ENCODE data around the gene NOC3L.
"Not testable (repeated sequence)": the region's sequence is repeated elsewhere in the genome, so short reads cannot be mapped to it uniquely, and the experiment has no call there.

NOC3L gene

GRCh38 chr10:94364482-94364881 is 1.7 kb upstream of the NOC3L start:
- in situ Hi-C loops (cut with MboI; ENCODE audit: low sequenced_read_pairs), result no loop called here

GRCh38 chr10:94363251-94363565 is 469 bp upstream of the NOC3L start:
- in situ Hi-C loops (cut with MboI; ENCODE audit: low sequenced_read_pairs), result no loop called here

GRCh38 chr10:94361171-94361794 is 1.5 kb downstream of the NOC3L start:
- in situ Hi-C loops (cut with MboI; ENCODE audit: low sequenced_read_pairs), result no loop called here

- in situ Hi-C loops (cut with MboI; ENCODE audit: low sequenced_read_pairs), result no loop called here
Observed at GRCh38 chr10:94358480-94358879, 4.3 kb downstream of the NOC3L start.

- in situ Hi-C loops (cut with MboI; ENCODE audit: low sequenced_read_pairs), result no loop called here
Observed at GRCh38 chr10:94357193-94357592, 5.5 kb downstream of the NOC3L start.

- in situ Hi-C loops (cut with MboI; ENCODE audit: low sequenced_read_pairs), result no loop called here
Observed at GRCh38 chr10:94355841-94356240, 6.9 kb downstream of the NOC3L start.

GRCh38 chr10:94353336-94353735 is 9.4 kb downstream of the NOC3L start:
- in situ Hi-C loops (cut with MboI; ENCODE audit: low sequenced_read_pairs), result no loop called here

GRCh38 chr10:94351089-94351488 is 11.7 kb downstream of the NOC3L start:
- in situ Hi-C loops (cut with MboI; ENCODE audit: low sequenced_read_pairs), result no loop called here

- in situ Hi-C loops (cut with MboI; ENCODE audit: low sequenced_read_pairs), result not testable (repeated sequence)
Observed at GRCh38 chr10:94350500-94350899, 12.2 kb downstream of the NOC3L start.

GRCh38 chr10:94349327-94349726 is 13.4 kb downstream of the NOC3L start:
- in situ Hi-C loops (cut with MboI; ENCODE audit: low sequenced_read_pairs), result no loop called here

- in situ Hi-C loops (cut with MboI; ENCODE audit: low sequenced_read_pairs), result no loop called here
Observed at GRCh38 chr10:94344522-94345122, 18.1 kb downstream of the NOC3L start.

GRCh38 chr10:94343151-94343550 is 19.6 kb downstream of the NOC3L start:
- in situ Hi-C loops (cut with MboI; ENCODE audit: low sequenced_read_pairs), result no loop called here

- in situ Hi-C loops (cut with MboI; ENCODE audit: low sequenced_read_pairs), result no loop called here
Observed at GRCh38 chr10:94334857-94335256, 27.9 kb downstream of the NOC3L start.

- in situ Hi-C loops (cut with MboI; ENCODE audit: low sequenced_read_pairs), result no loop called here
Observed at GRCh38 chr10:94333051-94333450, 29.7 kb downstream of the NOC3L start.

- in situ Hi-C loops (cut with MboI; ENCODE audit: low sequenced_read_pairs), result no loop called here
Observed at GRCh38 chr10:94328613-94329012, 34.1 kb downstream of the NOC3L start.

GRCh38 chr10:94327649-94328048 is 35.1 kb downstream of the NOC3L start:
- in situ Hi-C loops (cut with MboI; ENCODE audit: low sequenced_read_pairs), result no loop called here

- in situ Hi-C loops (cut with MboI; ENCODE audit: low sequenced_read_pairs), result no loop called here
Observed at GRCh38 chr10:94324609-94325233, 38.0 kb downstream of the NOC3L start.

- in situ Hi-C loops (cut with MboI; ENCODE audit: low sequenced_read_pairs), result no loop called here
Observed at GRCh38 chr10:94320285-94320914, 42.3 kb downstream of the NOC3L start.

GRCh38 chr10:94316560-94316959 is 46.2 kb downstream of the NOC3L start:
- in situ Hi-C loops (cut with MboI; ENCODE audit: low sequenced_read_pairs), result no loop called here

- in situ Hi-C loops (cut with MboI; ENCODE audit: low sequenced_read_pairs), result no loop called here
Observed at GRCh38 chr10:94315975-94316464, 46.7 kb downstream of the NOC3L start.

- in situ Hi-C loops (cut with MboI; ENCODE audit: low sequenced_read_pairs), result no loop called here
Observed at GRCh38 chr10:94315024-94315451, 47.7 kb downstream of the NOC3L start.

- in situ Hi-C loops (cut with MboI; ENCODE audit: low sequenced_read_pairs), result no loop called here
Observed at GRCh38 chr10:94310369-94310768, 52.4 kb downstream of the NOC3L start.

Data from hTERT RPE-1 (cell line).